NCI-H526 treated with DMSO at 0.1 percent for 48 hours (cell line): ENCODE data around the gene C1QTNF12.
"Not testable (repeated sequence)": the region's sequence is repeated elsewhere in the genome, so short reads cannot be mapped to it uniquely, and the experiment has no call there.

ENCODE experiments used
- DNase-seq: peaks from one replicate; lab custom pipeline; 2025; lab: John Stamatoyannopoulos, UW

Gene C1QTNF12

DNA sequence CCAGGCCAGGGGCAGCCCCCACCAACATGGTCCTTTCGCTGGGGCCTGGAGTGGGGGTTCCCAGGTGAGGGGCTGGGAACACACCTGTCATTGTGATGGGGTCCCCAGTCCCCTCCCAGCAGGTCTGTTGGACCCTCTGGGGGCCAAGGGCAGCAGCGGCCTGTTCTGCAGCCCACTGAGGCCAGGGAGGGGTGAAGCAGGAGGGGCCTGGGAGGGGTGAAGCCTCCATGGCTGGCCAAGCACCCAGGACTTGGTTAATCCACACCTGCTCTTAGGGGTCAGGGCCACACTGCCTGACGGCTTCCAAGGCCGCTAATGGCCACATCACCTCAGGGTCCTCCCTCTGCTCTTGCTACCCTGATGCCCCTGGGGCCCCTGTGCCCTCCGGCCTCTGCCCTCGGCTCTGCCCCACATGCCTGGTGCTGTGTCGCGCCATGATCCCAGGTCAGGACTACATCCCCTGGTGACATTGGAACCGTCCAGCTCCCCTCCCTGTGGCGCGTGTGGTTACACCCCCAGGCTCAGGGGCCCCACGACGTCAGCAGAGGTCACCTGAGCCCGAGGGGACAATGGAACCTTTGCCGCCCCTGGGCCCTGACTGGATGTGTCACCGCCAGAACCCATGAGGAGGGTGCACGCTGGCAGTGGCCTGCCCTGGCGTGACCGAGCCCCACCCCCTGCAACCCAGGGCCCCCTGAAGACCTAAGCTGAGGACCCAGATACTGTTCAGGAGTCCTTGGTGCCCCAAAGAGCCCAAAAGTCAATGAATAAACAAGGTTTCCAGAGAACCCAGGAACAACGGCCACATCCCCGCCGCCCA lies 47.2 kb downstream of the C1QTNF12 start:
- no peak for DNase-seq

DNA sequence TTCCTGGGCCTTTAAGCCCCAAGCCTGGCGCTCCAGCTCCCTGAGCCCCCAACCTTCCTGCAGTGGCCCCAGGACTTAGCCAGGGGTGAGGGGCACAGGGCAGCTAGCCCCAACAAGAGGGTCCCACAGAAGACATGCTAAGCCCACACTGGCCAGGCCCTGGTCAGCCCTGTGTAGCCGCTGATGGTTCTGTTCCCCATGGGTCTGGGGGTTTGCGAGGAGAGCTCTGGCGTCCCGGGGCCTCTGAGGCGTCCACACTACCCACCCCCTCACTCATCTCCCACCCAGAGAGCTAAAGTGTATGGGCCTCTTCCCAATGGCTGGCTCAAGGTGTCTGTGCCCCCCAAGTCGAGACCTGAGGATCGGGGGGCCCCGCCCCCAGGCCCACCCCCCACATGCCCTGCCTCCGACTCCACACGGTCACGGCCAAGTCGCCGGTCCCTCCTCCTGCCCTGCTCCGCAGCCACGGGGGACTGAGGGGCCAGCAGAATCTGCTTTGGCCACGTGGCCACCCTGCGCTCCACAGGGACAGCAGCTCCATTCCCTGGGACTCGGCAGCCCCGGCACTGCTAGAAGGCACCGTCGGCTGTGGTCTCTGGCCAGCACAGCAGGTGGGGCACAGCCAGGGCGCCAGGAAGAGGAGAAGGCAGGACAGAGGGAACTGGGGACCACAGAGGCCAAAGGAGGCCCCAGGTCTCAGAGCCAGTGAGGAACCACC lies 47.9 kb downstream of the C1QTNF12 start:
- no peak for DNase-seq

DNA sequence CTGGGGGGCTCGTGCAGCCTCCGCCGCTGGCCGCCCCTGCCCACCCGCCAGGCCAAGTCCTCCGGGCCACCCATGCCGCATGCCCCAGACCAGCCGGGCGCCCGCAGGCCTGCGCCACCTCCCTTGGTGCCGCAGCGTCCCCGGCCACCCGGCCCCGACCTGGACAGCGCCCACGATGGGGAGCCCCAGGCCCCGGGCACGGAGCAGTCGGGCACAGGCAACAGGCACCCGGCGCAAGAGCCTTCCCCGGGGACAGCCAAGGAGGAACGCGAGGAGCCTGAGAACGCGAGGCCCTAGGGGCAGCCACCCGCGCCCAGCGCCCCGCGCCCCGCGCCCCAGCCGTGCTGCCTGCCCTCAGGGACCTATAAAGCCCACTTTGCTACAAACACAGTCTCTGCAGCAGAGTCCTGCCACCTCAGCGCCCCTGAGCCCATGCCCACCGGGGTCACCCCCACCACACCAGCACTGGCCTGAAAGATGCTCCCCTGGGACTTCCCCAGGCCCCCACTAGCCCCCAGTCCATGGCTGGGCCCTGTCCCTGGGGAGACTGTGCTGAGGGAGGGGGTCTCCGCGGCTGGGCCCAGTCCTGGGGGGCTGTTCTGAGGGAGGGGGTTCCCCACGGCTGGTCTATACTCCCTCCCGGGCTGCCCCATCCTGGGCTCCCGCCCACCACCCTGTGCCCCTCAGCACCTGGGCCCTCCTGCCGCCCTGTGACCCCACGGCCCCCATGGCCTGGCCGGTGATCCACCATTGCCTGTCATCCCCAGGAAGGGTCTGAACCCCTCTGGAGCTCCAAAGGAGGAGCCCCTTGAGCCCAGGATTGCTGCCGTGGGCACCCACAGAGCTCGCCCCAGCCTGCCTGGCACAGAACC lies 48.7 kb downstream of the C1QTNF12 start:
- no peak for DNase-seq

DNA sequence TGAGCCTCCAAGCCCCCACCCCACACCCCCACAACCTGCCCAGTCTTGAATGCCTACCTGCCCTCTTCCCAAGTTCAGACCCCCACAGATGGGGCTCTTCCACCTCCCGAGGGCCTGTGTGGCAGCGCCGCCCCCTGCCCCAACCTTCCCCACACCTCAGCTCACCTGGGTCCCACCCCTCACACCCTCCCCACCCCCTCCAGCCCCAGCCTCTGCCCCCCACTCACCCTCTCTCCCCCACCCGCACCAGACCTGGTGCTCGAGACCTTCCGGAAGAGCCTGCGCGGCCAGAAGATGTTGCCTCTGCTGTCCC lies 49.4 kb downstream of the C1QTNF12 start:
- no peak for DNase-seq

DNA sequence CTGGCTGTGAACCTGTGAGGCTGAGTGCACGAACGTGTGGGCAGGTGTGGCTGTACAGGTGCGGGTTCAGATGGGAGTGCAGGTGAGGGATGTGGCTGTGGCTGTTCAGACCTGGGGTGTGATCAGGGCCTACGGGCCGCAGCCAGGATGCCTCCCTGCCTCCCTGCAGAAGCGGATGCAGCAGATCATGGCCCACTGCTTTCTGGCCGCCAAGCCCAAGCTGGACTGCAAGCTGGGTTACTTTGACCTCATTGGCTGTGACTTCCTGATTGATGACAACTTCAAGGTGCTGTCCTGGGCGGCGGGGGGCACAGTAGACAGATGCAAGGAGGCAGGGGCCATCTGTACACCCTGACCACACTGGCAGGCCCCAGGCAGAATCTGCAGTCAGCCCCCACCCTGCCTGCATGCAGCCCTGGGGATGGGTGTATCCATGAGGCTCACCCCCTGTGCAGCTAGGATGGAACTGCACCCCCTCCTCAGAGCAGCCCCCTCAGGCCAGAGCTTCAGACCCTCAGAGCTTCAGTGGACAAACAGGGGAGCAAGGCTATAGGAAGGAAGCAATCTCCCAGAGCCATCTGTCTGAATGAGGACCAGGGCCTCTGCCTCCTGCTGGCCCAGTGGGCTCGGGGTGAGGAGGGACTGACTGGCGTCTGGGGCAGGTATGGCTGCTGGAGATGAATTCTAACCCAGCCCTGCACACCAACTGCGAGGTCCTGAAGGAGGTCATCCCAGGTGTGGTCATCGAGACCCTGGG lies 49.9 kb downstream of the C1QTNF12 start:
- DNase-seq = no peak

DNA sequence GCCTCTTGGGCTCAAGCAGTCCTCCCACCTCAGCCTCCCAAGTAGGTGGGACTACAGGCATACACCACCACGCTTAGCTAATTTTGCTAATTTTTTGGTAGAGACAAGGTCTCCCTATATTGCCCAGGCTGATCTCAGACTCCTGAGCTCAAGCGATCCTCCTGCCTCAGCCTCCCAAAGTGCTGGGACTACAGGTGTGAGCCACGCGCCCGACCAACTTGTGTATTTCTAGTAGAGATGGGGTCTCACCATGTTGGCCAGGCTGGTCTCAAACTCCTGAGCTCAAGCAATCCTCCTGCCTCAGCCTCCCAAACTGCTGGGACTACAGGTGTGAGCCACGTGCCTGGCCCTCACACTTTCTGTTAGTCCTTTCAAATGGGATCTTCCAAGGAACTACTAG lies 50.8 kb downstream of the C1QTNF12 start:
- DNase-seq = not testable (repeated sequence)

DNA sequence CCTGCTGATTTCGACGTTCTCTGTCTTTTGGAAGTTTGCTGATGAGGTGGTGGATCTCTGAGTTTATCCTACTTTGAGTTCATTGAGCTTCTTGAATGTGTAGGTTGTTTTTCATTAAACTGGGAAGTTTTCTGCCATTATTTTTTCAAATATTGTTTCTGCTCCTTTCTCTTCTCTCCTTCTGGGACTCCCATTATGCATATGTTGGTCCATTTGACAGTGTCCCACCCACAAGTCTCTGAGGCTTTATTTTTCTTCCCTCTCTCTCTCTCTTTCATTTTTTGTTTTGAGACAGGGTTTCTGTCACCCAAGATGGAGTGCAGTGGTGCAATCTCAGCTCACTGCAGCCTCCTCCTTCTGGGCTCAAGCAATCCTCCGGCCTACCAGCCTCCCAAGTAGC lies 51.8 kb downstream of the C1QTNF12 start:
- no peak for DNase-seq
